Activated T-cell treated with anti-CD3 and anti-CD28 coated beads, Interleukin-2, amount 50 U/mL, for 4 hours (primary cell): ENCODE data around the gene MESP2. TPM values are rescaled to one million over a fixed set of nuclear protein-coding genes. Genes with fewer than 3 reads are reported as not detected.

Source experiments
- ATAC-seq, 2 donors: fragments of 200-7000 bp; cut with Tn5 transposase; one replicate each; pipeline ENCODE4 v1.10.0; 2021
- DNase-seq: peaks from one replicate; pipeline ENCODE4 v3.0.0-alpha.2; 2020
- H3K27me3 Mint-ChIP-seq: one replicate; pipeline ENCODE4 v1.8.0; 2021; ENCODE audit warnings: low read depth, mixed read lengths
- H3K36me3 Mint-ChIP-seq: one replicate; pipeline ENCODE4 v1.8.0; 2022; ENCODE audit warnings: mixed read lengths; ENCODE audit not compliant: insufficient read depth
- H3K4me1 Mint-ChIP-seq: one replicate; pipeline ENCODE4 v1.8.0; 2021; ENCODE audit warnings: low read depth, mixed read lengths
- H3K4me3 Mint-ChIP-seq: one replicate; pipeline ENCODE4 v1.8.0; 2021; ENCODE audit warnings: mild to moderate bottlenecking, moderate library complexity, mixed read lengths
- H3K9me3 Mint-ChIP-seq: one replicate; pipeline ENCODE4 v1.8.0; 2021; ENCODE audit warnings: mixed read lengths
- total RNA-seq, 3 donors: library from RNA; stranded (reverse); gene quantifications; one replicate each; pipeline ENCODE4 v1.2.1, GENCODE V29; 2021

The MESP2 gene
- total RNA-seq, 3 donors from 2014 or later, result not detected

DNA sequence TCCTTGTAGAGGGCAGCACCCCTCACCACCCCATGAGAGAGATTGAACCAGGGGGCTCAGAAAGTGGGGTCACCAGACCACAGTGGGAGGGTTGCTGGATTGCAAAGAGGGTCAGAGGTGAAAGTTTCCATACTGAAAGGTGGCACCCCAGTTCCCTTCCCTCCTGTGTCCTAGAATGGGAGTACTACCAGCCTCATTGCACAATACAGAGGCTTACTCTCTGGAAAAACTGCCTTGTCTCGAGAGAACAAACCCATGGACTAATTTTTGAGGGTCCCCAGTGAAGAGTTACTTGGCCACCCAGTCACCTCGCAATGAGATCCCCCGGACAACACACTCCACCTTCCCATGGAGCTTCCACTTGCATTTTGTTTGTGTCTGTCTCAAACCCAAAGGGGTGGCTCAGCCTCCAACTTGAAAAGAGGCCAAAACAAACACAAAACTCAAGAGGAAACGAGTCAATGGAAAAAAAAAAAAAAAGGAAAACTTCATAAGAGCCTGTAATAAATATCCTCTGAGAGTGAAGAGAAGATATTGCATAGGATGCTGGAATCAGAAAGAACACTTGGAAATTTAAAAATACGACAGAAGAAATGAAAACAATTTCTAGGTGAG, 18.6 kb downstream of the MESP2 start:
- no peaks in the 10 kb centered on the region for H3K27me3 Mint-ChIP-seq
- no peaks in the 10 kb centered on the region for H3K4me1 Mint-ChIP-seq
- no peaks in the 10 kb centered on the region for H3K36me3 Mint-ChIP-seq
- H3K4me3 Mint-ChIP-seq, result no peak overlapping the region
- DNase-seq (no peak), ATAC-seq (no peak)
- H3K9me3 Mint-ChIP-seq, result no peaks in the 10 kb centered on the region

DNA sequence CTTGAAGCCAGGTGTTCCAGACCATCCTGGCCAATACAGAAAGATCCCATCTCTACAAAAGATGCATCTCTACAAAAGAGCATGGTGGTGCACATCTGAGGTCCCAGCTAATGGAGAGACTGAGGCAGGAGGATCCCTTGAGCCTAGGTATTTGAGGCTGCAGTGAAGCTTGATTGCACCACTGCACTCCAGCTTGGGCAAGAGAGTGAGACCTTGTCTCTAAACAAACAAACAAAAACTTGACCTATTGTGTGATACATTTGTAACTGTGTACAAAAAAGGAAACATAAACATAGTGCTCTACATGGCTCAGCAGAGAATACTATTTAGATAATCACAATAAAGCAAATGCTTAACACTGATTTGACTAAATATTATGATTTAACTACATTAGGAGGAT, 19.9 kb downstream of the MESP2 start:
- ATAC-seq (no peak), DNase-seq (no peak)
- Mint-ChIP-seq H3K36me3 (no peaks in the 10 kb centered on the region), H3K4me1 (no peaks in the 10 kb centered on the region), H3K9me3 (no peaks in the 10 kb centered on the region), H3K27me3 (peaks cover 5% of the 10 kb centered on the region), H3K4me3 (no peak overlapping the region)

DNA sequence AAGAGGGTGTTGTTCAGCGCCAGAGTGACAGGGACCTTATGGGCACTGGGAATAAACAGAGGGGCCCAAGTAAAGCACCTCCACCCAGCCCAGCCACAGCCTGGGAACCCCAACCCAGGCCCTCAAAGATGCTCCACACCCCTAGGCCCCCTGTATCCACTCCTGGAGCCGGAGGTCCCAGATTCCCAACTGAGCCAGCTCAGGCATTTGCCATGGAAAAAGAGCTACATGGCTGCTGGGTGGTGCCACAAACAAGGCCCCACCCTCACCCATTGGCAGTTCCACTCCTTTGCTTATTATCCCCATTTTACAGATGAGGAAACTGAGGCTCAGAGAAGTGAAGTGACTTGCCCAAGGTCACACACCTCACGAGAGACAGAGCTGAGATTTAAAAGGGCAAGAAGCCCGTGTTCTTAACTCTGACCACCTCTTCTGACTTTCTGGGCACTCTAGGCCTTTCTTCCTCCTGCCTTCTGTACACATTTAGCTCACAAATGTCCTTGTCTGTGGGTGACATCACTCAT, 21.6 kb downstream of the MESP2 start:
- H3K4me1 Mint-ChIP-seq, result no peaks in the 10 kb centered on the region
- no peaks in the 10 kb centered on the region for H3K9me3 Mint-ChIP-seq
- H3K4me3 Mint-ChIP-seq, result no peak overlapping the region
- peaks cover 8% of the 10 kb centered on the region for H3K27me3 Mint-ChIP-seq
- H3K36me3 Mint-ChIP-seq, result no peaks in the 10 kb centered on the region
- DNase-seq (no peak), ATAC-seq (no peak)

DNA sequence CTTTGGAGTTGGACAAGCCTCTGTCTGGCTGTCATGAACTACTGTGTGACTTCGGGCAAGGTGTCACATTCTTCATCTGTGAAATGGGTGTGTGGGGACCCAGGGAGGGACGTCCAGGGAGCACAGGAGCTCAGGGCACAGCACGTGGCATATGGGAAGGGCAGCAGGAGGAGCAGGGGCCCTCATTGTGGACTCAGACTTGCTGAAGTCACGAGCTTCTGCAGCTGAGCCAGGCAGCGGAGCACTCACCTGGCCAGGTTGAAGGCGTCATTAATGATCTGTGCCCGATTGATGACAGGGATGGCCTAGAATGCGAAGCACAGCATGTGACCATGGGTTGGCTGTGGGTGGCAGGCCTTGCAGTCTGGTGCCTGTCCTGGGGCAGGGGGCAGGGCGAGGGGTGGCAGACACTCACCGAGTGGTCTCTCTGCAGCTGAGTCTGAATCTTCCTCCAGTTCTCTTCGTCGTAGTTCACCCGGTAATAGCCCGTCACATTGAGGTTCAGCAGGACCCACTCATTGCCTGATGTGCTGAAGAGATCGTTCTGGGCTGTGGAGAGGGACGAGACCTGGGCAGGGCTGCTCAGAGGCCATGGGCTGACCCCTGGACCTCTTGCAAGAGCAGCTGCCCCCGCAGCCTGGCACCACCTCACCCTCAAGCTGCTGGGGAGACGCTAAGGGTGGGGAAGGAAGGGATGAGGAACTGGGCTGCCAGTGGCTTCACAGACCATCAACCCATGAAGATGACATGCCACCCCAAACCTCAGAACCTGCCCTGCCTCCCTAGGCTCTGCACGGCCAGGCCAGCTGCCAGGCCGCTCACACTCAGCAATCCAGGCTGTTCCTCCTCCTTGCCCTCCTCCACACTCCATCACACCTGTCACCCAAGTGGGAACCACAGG, 23.1 kb downstream of the MESP2 start:
- peaks cover 8% of the 10 kb centered on the region for H3K27me3 Mint-ChIP-seq
- DNase-seq, result no peak
- no peaks in the 10 kb centered on the region for H3K4me1 Mint-ChIP-seq
- ATAC-seq, result no peak
- no peaks in the 10 kb centered on the region for H3K9me3 Mint-ChIP-seq
- no peak overlapping the region for H3K4me3 Mint-ChIP-seq
- H3K36me3 Mint-ChIP-seq, result no peaks in the 10 kb centered on the region

DNA sequence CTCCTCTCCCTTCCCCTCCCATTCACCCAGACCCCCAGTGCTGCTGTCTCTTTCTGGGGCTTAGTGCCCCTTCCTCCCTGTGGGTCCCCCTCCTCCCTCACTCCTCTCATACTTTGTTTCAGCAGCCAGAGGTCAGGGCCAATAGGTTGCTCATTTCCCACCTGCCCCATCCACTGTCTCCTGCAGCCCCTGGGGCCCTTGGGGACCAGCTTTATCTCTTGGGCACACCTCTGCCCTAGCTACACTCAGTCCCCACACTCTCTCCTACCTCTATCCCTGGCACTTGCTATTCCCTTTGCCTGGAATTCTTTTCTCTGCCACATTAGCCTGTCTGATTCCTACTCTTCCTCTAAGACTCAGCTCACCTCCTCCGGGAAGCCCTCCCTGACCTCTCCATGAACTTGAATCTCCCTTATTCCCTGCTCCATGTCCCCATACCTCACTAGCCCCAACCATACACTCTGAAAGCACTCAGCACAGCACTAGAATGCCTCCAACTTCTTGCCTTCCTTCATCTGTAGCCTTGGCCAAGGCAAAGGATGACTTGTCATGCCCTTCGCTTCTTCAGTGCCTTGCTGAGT, 23.9 kb downstream of the MESP2 start:
- Mint-ChIP-seq H3K4me1 (no peaks in the 10 kb centered on the region), H3K4me3 (no peak overlapping the region), H3K9me3 (no peaks in the 10 kb centered on the region), H3K36me3 (no peaks in the 10 kb centered on the region), H3K27me3 (peaks cover 8% of the 10 kb centered on the region)
- ATAC-seq, result no peak
- DNase-seq, result no peak

DNA sequence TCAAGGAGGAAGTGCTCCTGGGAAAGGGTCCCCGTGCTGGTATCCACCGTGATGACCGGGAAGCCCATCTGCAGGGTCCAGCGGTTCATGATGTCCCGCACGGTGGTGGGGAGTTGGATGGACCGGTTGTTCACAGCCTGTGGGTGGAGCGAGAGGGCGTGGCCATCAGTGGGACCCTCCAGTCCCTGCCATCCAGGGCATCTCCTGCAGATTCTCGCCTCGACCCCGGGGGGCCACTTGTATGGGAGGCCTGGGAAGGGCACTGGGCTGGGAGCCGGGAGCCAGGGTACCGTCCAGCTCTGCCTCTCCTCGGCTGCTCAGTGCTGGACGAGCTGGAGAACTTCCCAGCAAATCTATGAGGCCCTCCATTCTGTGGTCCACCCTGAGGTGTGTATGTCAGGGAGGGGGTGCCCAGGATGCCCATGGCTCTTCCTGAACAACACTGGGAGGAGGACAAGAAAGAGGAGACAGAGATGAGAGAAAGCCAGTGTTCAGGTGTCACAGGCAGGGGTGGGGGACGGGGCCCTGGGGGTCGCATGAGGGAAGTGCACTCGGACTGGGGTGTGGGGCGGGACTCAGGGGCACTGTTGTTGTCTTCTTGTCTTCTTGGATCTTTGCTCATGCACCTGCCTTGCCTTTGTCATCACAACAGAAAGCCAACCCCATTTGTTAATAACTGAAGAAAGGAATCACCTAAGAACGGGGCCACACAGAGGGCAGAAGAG, 25.5 kb downstream of the MESP2 start:
- Mint-ChIP-seq H3K4me1 (no peaks in the 10 kb centered on the region), H3K27me3 (peaks cover 8% of the 10 kb centered on the region)
- no peak for DNase-seq

DNA sequence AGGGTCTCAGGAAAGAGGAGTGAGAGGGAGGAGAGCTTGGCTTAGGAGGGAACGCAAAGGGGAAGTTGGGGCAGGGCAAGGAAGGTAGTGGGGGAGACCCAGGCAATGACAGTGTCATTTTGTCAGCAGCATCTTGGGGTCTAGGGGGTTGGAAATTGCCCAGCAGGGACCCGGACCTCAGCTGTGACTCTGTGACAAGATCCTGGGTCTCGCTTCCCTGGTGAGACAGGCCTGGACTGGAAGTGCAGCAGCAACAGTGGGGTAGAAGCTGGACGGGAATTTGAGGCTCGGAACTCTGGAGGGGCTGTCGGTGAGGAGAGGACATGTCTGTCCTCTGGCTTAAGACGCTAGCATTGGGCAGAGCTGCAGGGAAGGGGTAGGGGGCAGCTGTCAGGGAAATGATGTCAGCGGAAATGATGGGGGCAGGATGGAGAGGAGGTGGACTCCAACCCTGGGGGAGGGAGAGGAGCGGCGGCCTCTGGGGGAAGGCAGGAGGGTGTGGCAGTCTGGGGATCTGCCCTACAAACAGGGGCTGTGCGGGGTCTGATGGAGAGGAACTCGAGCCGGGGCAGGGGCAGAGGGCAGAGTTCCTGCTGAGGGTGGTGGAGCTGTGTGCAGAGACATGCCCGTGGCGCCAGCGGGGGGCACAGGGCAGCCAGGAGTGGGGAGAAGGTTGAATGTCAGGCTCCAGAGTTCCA, 26.2 kb downstream of the MESP2 start:
- Mint-ChIP-seq H3K36me3 (no peaks in the 10 kb centered on the region), H3K4me3 (no peak overlapping the region), H3K27me3 (peaks cover 8% of the 10 kb centered on the region)

More for the DNA sequence above, 25.5 kb downstream of the MESP2 start:
- Mint-ChIP-seq H3K9me3 (no peaks in the 10 kb centered on the region), H3K36me3 (no peaks in the 10 kb centered on the region), H3K4me3 (no peak overlapping the region)
- no peak for ATAC-seq

DNA sequence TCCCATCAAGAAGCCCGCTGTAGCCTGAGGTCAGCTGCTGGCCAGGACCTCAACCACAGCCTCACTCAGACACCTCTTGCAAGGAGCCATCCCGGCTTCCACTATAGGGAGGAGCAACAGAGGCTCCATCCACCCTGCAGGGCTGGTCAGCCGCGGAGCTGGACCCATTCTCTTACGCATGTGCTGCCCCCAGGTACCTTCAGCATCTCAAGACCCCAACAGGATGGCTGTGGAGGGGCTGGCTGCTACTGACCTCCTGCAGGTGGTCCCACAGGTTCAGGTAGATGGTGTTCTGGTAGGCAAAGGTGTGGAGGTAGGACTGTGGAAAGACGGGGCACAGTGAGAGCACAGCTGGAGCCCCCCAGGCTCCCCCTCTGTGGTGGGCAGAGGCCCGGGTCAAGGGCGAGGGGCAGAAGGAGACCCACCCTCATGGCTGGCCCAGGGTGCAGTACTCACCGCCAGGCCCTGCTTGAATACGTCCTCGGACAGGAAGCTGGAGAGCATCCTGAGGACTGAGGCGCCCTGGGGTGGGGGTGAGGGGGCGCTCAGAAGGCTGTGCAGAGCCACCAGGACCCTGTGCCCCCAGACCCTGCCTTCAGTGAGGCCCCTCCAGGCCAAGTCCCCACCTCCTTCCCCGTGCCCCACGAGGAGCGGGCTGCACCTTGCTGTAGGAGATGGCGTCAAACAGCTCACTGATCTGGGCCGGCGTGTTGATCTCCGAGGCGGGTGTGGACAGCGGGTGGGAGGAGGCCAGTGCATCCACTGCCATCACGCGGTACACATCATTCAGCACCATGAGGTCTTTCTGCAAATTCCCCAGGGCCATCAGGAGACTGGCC, 27.1 kb downstream of the MESP2 start:
- DNase-seq (no peak), ATAC-seq (no peak)
- Mint-ChIP-seq H3K9me3 (no peaks in the 10 kb centered on the region), H3K4me1 (no peaks in the 10 kb centered on the region), H3K27me3 (peaks cover 8% of the 10 kb centered on the region), H3K36me3 (no peaks in the 10 kb centered on the region), H3K4me3 (no peak overlapping the region)

More for the DNA sequence above, 26.2 kb downstream of the MESP2 start:
- ATAC-seq, result no peak
- Mint-ChIP-seq H3K9me3 (no peaks in the 10 kb centered on the region), H3K4me1 (no peaks in the 10 kb centered on the region)
- no peak for DNase-seq

DNA sequence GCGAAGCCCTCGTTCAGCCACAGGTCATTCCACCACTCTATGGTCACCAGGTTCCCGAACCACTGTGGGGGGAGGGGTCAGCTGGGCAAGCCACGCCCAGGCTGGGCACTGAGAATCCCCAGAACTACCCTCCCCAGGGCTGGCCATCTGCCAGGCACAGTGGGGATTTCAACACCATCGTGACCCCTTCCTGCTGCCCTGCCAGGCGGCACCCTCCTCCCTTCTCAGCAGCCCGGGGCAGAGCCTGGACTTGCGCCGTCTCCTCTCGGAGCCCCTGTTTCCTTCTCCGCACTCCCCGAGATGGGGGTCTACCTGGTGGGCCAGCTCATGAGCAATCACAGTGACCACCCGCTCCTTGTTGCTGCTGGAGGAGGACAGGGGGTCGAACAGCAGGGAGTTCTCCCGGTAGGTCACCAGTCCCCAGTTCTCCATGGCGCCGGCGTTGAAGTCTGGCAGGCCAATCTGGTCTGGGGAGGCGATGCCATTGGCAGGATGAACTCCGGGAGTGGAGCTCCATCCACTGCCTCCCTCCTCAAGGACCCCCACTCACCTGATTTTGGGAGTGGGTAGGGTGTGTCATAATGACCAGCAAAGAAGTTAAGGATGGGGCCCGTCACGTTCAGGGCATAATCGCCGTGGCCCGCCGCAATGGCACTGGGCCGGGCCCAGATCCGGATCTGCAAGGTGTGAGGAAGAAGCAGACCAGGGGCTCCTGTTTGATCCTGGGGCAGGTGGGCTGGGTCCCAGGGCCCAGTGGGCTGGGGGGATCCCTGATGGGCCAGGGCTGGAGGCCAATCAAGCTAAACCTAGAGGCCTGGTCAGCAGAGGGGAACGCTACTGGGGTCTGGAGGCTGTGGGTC, 28.0 kb downstream of the MESP2 start:
- Mint-ChIP-seq H3K36me3 (no peaks in the 10 kb centered on the region), H3K9me3 (no peaks in the 10 kb centered on the region), H3K27me3 (peaks cover 8% of the 10 kb centered on the region), H3K4me3 (no peak overlapping the region), H3K4me1 (no peaks in the 10 kb centered on the region)
- DNase-seq (no peak), ATAC-seq (no peak)

DNA sequence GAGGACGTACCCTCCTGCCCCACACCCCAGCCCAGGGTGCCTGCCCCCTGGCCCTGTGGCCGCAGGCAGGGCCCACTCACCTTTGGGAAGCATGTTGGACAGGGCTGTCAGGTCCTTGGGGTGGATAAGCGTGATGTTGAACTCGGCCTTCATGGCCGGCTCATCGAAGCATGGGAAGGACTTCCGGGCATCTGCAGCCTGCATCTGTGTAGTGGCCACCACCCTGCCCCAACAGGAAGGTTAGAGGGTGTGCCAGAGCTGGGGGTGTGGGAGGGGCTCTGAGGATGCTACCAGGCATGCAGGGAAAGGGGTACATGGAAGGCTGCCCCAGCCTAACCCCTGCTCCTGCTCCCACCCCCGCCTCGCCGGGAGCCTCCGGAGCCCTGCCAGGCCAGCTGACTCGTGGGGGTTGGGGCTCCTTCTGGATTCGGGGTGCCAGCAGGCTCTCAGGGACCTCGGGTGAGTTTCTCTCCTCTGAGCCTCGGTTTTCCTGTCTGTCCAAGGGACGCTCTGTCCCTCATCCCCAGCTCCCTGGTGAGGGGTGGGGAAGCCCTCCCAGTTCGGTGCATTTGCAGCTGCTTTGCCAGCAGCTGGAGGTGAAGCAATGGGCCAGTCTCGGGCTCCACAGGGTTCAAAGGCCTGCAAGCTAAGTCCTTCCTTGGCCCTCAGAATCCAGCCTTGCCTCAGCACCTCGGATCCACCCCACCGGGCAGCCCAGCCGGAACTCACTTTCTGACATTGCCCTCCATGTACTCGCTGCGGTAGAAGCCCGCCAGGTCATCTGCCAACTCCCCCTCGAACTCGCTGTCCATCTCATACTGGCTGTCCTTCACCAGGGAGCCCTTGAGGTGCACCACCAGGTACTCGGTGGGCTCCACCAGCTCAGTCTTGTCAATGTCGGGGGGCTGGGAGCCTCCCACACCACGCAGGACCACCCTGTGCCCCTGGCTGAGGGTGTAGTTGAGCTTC, 29.4 kb downstream of the MESP2 start:
- DNase-seq (no peak), ATAC-seq (no peak)
- Mint-ChIP-seq H3K27me3 (peaks cover 9% of the 10 kb centered on the region), H3K9me3 (no peaks in the 10 kb centered on the region), H3K4me1 (no peaks in the 10 kb centered on the region), H3K4me3 (no peak overlapping the region), H3K36me3 (no peaks in the 10 kb centered on the region)

DNA sequence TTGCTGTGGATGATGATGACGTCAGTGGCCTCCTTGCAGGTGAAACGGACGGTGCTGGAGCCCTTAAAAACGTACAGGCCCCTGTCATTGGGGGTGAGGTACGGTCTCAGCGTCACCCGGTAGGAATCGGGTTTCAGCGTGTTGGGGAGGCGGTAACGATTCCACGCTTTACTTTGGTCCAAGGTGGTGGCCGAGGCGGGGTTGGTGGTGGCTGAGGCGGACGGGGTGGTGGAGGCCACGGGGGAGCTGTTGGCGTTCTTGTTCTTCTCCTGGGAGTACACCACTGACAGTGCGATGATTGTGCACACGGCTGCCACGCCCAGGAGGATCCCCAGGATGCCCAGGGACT, 30.1 kb downstream of the MESP2 start:
- no peak for ATAC-seq
- no peak for DNase-seq
- H3K9me3 Mint-ChIP-seq, result no peaks in the 10 kb centered on the region
- no peak overlapping the region for H3K4me3 Mint-ChIP-seq
- H3K27me3 Mint-ChIP-seq, result peaks cover 8% of the 10 kb centered on the region
- H3K36me3 Mint-ChIP-seq, result no peaks in the 10 kb centered on the region
- no peaks in the 10 kb centered on the region for H3K4me1 Mint-ChIP-seq
